HG03442 (cell line): ENCODE results near the gene CCDC86.

Experiments
- ATAC-seq: cut with Tn5 transposase; IDR thresholded peaks from one replicate; pipeline ENCODE4 v1.9.1; 2021; ENCODE audit warnings: mild to moderate bottlenecking, moderate library complexity; ENCODE audit not compliant: unreplicated experiment

The CCDC86 gene

DNA sequence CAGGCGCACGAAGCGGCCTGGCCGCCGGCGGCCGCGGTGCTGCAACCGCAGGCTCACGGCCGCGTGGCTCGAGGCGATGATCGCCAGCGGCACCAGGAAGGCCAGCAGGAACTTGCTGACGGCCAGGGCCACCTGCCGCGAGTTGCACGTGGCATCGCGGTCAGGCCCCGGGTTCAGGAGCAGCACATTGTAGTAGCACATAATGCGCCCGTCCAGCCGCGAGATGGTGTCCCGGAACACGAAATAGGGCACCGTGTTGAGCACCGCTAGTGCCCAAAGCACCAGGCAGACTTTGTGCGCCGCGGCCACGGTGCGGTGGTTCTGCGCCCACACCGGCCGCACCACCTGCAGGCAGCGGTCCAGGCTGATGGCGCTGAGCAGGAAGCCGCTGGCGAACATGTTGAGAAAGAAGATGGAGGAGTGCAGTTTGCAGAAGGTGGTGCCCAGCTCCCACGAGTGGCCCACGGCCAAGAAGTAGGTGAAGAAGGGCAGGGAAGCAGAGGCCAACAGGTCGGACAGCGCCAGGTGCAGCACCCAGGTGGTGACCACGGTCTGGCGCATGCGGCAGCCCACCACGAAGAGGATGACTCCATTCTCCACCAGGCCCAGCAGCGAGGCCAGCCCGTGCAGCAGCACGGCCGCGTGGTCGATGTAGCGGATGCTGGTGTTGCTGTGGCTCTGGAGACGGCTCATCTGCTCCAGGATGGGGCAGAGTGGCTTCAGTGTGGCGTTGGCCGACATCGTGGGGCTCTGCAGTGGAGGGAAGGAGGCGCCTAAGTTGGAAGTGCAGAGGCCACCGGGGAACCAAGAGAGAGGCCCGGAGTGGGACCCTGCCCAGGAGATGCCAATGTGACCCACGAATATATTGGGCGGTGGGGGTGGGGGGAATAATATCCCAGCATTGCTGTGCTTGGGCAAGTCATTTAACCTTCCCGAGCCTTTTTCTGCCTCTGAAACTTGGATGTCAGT lies 11.4 kb downstream of the CCDC86 start:
- no peak for ATAC-seq

DNA sequence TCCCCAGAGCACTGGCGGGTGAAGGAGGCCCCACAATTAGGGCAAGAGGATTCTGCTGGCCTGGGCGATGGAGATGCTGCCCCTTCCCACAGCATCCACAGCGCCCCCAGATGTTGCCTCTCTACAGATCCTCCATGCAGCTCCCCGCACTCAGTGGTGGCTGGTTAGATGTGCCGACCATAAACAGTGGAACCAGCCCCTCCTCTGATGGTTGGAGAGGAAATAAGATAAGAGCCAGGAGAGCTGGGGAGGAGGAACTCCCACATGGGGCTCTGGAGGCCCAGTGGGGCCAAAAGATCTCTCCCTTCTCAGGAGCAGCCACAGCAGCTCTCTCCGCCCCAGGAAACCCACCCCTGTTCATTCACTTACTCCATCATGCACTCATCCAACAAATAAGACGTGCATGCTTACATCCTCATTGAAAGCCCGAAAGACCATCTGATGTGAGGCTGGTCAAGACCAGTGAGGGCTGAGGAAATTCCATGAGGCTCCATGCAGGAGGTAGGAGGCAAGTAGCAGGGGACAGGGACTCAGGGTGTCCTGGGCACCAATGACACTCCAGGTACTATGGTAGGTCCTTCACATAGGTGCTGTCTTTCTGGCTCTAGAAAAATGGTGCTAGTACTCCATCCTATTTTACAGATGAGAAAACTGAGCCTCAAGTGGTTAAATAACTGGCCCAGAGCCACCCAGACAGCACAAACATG lies 12.4 kb downstream of the CCDC86 start:
- ATAC-seq: no peak

DNA sequence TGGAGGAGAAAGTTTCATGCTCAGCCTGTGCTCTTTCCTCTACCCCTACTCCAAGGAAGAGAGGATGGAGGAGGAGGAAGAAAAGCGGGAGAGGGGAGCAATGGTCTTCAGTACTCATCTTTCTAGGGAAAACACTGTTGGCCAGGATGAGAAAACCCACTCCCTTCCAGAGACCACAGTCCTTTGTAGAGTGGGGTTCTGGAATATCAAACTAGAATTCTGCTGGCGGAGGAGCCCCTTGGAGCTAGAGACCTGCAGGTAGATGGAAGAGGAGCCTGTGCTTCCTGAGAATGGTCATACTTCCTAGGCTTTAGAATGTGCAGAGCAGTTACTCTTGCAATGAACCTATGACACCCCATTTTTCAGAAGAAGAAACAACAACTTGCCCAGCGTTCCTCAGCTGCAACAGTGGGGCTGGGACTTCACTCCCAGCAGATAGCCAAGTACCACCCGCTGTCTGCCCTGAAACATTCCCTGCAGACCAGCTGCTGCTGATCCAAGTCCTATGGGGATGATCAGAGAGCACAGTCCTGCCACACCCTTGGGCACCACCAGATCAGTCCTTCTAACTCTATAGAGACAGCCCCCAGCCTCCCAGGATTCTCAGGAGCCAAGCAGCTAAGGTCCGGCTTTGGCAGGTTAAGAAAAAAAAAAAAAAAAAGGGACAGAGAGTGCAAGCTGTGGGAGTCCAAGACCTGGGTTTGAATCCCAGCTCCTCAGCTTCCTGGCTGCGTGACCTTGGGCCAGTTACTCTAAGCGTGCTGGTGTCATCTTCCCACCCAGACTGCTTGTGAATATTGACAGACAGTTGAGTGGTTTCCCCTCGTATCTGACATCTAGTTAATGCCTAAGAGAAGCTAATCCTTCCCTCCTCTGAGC lies 13.2 kb downstream of the CCDC86 start:
- ATAC-seq: no peak

DNA sequence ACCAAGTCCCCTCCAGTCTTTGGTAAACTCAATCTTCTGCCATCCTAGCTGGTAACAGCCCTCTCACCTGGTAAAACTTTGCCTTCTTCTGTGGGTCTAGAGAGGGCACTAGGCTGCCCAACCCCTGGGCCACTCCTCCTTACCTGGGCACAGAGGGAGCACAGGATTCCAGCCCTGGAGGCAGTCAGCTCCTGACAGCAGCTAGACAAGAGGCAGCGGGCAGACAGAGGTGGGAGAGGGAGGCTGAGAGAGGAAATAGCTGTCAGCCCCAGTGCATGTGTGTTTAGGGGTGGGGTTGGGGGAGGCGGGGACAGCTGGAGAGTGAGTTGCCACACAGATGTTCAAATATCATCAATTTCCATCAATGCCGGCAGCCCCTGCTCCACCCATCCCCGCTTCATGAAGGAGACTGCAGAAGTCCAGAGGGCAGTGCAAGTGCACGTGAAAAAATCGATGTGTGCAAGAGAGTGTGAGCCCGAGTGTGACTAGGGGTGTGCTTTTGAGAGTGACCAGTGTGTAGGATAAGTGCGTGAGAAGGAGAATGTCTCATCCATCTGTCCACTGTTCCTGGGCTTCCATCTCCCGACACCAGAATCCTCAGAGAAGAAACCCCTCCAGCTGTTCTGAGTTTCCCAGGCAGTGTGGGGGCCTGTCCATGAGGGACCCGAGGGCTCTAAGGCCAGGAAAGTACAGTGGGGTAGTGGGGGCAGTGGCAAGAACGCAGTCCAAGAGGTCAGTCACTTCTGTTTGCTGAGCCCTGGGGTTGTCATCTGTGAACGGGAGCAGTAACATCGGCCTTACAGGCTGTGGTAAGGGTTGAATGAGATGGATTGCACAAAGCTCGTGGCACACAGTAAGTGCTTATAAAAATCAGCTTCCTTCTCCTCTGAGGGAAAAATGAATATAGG lies 14.1 kb downstream of the CCDC86 start, which contains the start of gene PTGDR2:
TSS of gene PTGDR2 (minus strand) at position 225 of the 908 bp plus-strand sequence. CDS start 2,228 bp downstream, outside the sequence.
- no peak for ATAC-seq

DNA sequence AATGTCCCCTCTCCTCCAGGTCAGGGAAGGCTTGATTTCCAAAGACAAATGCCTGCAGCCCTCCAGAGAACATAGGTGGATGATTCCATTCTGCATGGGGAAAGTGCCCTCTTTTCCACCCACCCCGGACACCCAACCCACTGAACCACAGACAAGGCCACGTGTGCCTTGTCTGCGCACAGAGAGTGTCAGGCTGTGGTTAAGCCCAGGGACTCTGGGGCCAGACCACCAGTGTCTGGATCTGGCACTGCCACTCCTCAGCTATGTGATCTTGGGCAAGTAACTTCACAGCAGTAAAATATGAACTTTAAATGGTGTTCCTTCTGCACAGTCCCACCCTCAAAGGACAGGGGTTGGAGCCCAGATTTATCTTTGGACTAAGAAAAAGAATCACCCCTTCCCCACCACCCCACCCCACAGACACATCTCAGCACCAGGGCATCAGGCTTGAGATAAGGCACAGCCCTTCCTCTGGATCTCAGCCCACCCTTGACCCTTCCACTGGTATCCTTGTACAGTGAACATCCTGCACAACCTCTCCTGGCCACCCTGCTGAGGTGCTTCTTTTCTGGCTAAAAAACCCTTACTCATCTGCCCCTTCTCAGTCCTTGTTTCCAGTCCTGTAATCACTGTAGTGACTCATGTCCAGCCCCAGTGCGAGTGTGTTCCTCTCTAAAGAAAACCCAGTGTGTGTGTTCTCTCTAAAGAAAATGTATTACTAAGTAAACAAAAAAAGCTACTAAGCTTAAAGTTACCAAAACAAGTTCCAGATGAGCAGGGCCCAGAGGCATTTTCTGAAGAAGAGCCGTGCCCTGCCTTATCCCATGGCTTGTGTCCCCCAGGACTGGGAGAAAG lies 15.7 kb downstream of the CCDC86 start:
- ATAC-seq: no peak

DNA sequence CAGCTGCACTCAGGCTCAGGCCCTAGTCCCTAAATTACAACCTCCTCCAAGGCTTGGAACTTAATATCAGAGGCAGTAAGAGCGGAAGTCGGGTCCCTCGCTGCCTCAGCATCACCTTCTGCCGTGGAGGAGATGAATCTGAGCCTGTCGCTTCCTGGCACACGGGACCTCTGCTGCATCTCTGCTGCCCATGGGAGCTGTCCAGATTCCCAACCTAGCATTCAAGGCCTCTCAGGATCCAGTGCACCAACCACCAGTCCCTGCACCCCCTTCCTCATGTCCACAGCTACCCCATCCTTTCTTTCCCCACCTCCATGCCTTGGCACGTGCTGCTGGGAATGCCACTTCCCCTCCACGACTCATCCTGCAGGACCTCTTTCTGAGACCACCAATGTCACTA lies 16.3 kb downstream of the CCDC86 start:
- ATAC-seq: no peak

DNA sequence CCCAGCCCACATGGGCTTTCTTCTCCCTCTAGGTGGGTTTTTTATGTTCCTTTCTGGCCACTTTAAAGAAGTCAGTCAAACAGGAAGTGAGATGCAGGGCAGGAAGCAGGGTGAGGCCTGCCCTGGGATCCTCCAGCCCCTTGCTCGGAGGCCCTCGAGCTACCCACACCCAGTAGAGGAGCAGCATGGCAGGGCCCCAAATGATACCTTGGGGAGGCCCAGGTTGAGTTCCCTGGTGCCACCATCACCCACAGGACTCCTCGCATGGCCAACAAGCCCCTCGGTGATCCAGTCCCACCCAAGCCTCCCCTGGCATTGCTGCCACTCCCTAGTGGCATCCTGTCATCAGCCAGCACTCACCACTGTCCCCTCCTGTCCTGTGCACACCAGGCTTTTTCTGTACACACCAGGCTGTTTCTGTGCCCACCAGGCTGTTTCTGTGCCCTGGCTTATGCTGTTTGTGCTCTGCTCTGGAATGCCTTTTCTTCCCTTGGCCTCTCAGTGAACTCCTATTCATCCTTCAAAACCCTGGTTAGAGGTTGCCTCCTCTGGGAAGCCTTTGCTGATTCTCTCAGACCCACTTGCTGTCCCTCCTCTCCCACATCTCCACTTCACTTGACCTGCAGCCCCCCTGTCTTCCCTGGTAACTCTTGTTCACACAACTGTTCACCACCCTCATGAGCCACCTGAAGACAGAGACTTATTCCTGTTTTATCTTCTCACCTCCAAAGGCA lies 17.0 kb downstream of the CCDC86 start:
- ATAC-seq: no peak

DNA sequence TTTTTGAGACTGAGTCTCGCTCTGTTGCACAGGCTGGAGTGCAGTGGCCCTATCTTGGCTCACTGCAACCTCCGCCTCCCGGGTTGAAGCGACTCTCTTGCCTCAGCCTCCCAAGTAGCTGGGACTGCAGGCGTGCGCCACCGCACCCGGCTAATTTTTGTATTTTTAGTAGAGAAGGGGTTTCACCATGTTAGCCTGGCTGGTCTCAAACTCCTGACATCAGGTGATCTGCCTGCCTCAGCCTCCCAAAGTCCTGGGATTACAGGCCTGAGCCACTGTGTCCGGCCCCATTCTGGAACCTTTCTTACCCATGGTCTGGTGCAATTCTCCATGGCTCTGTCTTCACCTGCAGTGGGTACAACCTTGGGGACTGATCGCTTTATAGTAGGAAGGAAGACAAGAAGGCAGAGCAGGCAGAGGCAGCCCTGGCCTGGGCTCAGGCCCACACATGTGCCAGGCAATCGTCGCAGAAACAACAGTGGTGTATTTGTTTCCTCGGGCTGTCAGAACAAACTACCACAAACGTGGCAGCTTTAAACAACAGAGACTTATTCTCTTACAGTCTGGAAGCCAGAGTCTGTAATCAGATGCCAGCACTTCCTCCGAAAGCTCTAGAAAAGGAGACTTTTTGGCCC lies 17.8 kb downstream of the CCDC86 start:
- no peak for ATAC-seq

DNA sequence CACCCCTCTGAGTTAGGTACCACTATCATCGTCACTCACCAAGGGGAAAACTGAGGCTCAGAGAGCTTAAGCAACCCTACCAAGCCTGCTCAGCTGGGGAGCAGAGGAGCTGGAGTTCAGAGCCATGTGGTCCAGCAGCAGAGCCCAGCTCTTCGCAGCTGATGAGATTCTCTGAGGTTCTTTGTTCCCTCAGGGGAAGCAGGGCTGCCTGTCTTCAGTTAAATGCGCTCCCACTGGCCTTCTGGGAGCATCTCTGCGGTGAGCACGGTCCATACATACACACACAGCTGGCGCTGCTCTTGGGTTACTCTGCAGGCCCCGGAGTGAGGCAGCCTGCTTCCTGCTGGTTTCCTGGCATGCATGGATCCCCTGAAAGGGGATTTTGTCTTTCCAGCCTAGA lies 19.0 kb downstream of the CCDC86 start:
- ATAC-seq: no peak

DNA sequence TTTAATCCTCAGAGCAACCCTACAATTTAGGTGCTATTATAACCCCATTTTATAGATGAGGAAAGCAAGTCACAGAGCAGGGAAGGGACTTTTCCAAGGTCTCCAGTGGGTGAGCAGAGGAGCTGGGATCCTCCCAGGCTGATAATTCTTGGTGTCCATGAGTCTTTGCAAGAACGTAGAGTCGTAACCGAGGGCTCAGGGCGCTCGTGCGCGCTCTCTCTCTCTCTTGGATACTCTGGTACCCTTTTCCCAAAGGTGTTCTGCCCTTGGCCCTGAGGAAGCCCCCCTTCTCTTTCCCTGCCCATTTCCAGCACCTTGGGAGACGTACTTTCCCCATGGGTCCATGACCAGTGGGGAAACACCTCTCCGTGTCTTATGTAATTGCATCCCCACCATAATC lies 20.3 kb downstream of the CCDC86 start:
- ATAC-seq: no peak

DNA sequence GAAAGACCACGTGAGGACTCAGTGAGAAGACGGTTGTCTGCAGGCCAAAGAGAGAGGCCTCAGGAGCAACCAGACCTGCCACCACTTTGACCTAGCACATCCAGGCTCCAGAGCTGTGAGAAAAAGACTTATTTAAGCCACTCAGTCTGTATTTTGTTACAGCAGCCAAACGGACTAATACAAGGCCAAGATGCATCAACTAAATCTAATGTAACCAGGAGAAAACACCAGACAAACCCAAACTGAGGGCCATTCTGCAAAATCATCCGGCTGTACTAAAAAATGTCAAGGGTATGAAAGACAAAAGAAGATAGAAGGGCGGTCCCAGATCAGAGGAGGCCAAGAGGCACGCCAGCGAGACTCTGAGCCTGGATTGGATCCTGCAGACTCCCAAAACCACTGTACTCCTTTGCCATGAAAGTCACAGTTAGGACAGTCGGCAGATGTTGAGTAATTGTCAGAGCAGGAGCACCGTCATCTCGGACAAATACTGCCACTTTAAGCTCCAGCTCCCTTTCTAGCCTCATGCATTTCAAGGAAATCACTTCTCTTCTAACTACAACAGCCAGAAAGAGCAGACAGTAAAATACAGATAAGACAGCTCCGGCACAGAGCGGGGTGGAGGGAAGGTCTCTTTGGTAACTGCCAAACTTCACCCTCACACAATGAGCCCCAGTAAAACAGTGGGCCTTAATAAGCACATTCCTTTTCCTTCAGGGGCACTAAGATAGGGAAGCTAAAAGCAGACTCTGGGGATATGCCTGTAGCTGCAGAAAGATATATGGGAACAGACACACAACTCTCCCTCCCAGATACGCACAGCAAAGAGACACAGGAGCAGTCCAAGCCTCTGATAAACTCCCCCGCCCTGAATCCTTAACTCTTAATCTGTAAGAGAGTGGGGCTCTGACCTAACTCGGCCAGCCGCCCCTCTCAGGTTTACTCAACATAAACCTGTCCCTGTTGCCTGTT lies 21.9 kb downstream of the CCDC86 start:
- no peak for ATAC-seq

DNA sequence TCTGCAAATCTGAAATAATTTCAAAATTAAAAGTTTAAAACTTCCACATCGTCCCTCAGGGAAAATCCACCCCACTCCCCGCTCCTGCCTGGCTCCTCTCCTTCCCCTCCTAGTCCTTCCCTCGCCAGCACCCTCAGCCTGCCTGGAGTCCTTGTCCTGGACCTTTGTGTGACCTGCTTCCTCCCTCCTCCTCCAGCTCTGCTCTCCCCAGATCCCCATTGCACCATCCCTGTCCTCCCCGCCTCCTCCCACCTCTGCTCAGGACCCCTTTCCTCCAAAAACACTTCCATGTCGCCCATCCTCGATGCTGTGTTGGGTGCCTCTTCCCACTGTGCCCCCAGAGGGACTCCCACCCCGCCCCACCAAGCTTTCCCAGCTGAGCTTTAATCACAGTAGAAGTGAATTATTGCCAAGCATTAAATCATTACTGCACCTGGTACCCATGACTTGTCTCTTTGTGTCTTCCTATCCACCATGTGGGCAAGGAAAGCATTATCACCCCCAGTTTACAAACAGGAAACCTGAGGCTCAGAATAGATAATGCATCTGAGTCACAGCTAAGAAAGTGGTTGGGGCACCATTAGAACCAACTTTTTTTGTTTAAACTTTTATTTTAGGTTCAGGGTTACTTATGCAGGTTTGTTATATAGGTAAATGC lies 23.1 kb downstream of the CCDC86 start:
- ATAC-seq: no peak

DNA sequence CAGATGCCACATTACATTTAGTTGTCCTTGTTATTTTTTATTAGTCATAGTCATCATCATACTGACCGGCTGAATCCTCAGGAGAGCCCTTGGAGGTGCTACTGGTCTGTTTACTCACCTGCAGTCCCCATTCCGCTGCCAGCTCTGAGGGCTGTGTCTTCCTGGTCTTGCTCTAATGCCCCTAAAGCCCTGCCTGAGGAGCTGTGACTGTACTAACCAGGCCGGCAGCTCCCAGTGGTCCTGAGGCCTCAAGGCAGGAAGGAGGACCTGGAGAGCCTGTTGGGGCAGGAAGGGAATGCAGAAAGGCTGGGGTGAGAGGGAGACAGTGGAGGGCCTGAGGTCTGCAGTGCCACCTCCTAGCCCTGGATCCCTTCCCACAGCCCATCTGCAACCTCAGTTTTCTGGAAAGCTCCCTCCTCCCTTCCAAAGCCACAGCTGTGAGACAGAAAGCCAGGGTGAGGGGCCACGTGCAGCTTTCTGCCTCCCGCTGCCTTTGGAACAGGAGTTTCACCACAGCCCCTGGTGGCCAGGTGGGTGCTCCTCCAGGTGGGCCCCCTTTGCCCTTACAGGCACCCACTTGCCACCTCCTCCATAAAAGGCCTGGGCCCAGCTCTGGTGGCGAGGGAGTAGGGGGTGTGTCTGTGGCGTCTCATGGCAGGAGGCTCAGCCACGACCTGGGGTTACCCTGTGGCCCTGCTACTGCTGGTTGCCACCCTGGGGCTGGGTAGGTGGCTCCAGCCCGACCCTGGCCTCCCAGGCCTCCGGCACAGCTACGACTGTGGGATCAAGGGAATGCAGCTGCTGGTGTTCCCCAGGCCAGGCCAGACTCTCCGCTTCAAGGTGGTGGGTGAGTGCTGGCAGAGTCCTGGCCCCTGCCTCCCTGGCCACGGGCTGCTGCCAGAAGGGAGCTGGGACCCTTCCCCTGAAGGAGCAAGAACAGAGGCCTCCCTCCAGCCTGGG lies 25.3 kb downstream of the CCDC86 start, which contains the start of gene ZP1:
TSS of gene ZP1 (plus strand) at position 632 of the 960 bp plus-strand sequence. CDS start at position 652, 20 bp downstream.
- ATAC-seq: no peak

DNA sequence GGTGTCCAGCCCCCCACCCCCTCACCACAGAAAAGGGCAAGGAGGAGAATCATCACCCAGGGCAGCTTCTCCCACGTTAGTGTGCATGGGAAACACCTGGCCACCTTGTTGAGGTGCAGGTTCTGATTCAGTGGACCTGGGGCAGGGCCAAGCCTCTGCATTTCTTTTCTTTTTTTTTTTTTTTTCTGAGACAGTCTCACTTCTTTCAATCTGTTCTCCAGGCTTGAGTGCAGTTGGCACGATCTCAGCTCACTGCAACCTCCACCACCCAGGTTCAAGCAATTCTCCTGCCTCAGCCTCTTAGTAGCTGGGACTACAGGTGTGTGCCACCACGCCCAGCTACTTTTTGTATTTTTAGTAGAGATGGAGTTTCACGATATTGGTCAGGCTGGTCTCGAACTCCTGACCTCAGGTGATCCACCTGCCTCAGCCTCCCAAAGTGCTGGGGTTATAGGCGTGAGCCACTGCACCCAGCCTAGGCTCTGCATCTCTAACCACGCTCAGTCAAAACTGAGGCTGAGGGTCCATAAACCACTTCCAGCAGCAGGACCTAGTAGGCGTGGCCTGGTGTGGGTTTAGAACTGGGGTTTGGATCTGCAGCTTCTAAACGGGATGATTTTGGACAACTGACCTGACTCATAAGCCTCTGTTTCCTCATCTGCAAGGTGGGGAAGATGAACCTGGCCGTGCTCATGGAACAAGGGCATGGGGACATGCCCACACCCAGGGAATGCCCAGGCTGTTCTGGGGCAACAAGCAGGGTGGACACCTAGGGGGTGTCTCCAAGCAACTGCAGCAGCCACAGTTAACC lies 26.2 kb downstream of the CCDC86 start:
- no peak for ATAC-seq
